KMS-11 (cell line): Measurements from ENCODE around the gene HOXC5.

Source experiments
- H2AFZ ChIP-seq: fragments of 200-600 bp; sonication (generic); 2 replicates; pipeline ENCODE4 v1.6.1; 2016; ENCODE audit warnings: antibody characterized with exemption, mixed run types, low read depth
- H3K27ac ChIP-seq: fragments of 200-600 bp; sonication (generic); 2 replicates; pipeline ENCODE4 v1.6.1; 2016; ENCODE audit warnings: mild to moderate bottlenecking, mixed run types
- H3K27me3 ChIP-seq: fragments of 200-600 bp; sonication (generic); 2 replicates; pipeline ENCODE4 v1.6.1; 2017; ENCODE audit warnings: mild to moderate bottlenecking, low read depth, mixed run types, moderate library complexity; ENCODE audit not compliant: insufficient read depth
- H3K36me3 ChIP-seq: fragments of 200-600 bp; sonication (generic); 2 replicates; pipeline ENCODE4 v1.6.1; 2017; ENCODE audit warnings: mild to moderate bottlenecking, mixed run types; ENCODE audit not compliant: insufficient read depth
- H3K4me1 ChIP-seq: fragments of 200-600 bp; sonication (generic); 2 replicates; pipeline ENCODE4 v1.6.1; 2016; ENCODE audit warnings: mild to moderate bottlenecking, low read depth, mixed run types; ENCODE audit not compliant: poor library complexity, severe bottlenecking
- H3K4me2 ChIP-seq: fragments of 200-600 bp; sonication (generic); 2 replicates; pipeline ENCODE4 v1.7.0; 2016; ENCODE audit warnings: mild to moderate bottlenecking, mixed run types
- H3K4me3 ChIP-seq: fragments of 200-600 bp; sonication (generic); IDR thresholded peaks from 2 replicates; pipeline ENCODE4 v1.6.1; 2017; ENCODE audit warnings: low read depth, low read length, mixed read lengths; ENCODE audit not compliant: insufficient read depth
- H3K79me2 ChIP-seq: fragments of 200-600 bp; sonication (generic); 2 replicates; pipeline ENCODE4 v1.6.1; 2016; ENCODE audit warnings: low read depth, mixed run types; ENCODE audit not compliant: insufficient read depth
- H3K9ac ChIP-seq: fragments of 200-600 bp; sonication (generic); 2 replicates; pipeline ENCODE4 v1.6.1; 2016; ENCODE audit warnings: mild to moderate bottlenecking, mixed run types
- H4K20me1 ChIP-seq: fragments of 200-600 bp; sonication (generic); 2 replicates; pipeline ENCODE4 v1.6.1; 2016; ENCODE audit warnings: mild to moderate bottlenecking, mixed run types; ENCODE audit not compliant: insufficient read depth
- CTCF ChIP-seq: fragments of 200-600 bp; sonication (generic); conservative IDR thresholded peaks from 2 replicates; pipeline ENCODE4 v1.6.1; 2017; ENCODE audit warnings: low read depth, mild to moderate bottlenecking, antibody characterized with exemption, low read length, moderate library complexity, mixed read lengths

Gene HOXC5

GRCh38 chr12:54025499-54026405, 7.1 kb upstream of the HOXC5 start:
- Histone ChIP-seq H4K20me1 (no peaks in the 10 kb centered on the region), H3K79me2 (no peaks in the 10 kb centered on the region), H3K4me2 (no peak overlapping the region), H3K36me3 (no peaks in the 10 kb centered on the region), H2AFZ (no peak overlapping the region), H3K27me3 (peaks cover 99% of the 10 kb centered on the region), H3K9ac (no peak overlapping the region), H3K27ac (no peak overlapping the region), H3K4me1 (no peaks in the 10 kb centered on the region), H3K4me3 (no peak overlapping the region)
- no peak for TF ChIP-seq CTCF

DNA sequence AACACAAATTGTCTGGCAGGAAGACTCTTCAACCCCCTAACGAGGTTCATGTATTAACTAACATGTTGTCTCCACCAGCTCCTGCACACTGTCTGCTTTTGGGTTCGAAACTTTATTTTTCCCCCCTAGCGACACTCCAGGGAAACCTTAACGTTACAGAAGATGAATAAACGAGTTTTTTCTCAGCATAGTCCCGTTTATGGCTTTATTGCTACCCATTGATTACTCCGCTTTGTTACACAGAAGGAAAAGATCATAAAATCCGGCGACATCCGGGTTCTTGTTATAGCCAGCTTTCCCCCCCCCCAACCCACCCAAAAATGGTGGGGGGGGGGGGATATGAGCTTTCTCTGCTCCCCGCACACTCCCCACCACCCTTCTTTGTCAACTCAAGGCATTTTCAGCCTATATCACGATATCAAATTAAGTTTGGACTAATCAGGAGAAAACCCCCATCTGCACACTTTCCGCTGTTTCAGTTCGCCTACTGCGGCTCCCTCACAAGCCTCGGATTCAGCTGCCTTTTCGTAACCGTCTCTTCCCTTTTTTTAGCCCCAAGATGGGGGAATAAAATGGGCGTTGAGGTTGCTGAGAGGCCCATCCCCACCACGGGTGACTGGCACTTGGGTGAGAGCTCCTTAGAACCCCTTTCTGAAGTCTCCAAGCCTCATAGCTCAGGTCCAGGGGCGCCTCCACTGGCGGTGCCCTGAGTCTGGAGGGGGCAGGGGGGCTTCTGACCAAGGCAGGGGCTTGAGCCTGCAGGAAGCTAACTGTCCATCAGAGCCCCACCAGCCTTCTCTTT, 6.0 kb upstream of the HOXC5 start:
- Histone ChIP-seq H4K20me1 (no peaks in the 10 kb centered on the region), H3K4me2 (no peak overlapping the region), H3K27ac (no peak overlapping the region), H2AFZ (no peak overlapping the region), H3K4me3 (no peak overlapping the region), H3K36me3 (no peaks in the 10 kb centered on the region), H3K79me2 (no peaks in the 10 kb centered on the region), H3K4me1 (no peaks in the 10 kb centered on the region), H3K27me3 (peaks cover 99% of the 10 kb centered on the region), H3K9ac (no peak overlapping the region)
- no peak for TF ChIP-seq CTCF

- H3K27ac ChIP-seq: no peak overlapping the region
- H3K9ac ChIP-seq: no peak overlapping the region
- no peaks in the 10 kb centered on the region for H3K36me3 ChIP-seq
- no peaks in the 10 kb centered on the region for H3K79me2 ChIP-seq
- no peaks in the 10 kb centered on the region for H3K4me1 ChIP-seq
- no peak overlapping the region for H2AFZ ChIP-seq
- no peak overlapping the region for H3K4me3 ChIP-seq
- peaks cover 99% of the 10 kb centered on the region for H3K27me3 ChIP-seq
- H3K4me2 ChIP-seq: no peak overlapping the region
- H4K20me1 ChIP-seq: no peaks in the 10 kb centered on the region
- TF ChIP-seq CTCF: no peak
Measured at GRCh38 chr12:54027442-54027786, 5.4 kb upstream of the HOXC5 start.

GRCh38 chr12:54028314-54029201, 4.3 kb upstream of the HOXC5 start, which contains the start of gene HOXC6:
HOXC6 (plus strand) TSS chr12:54028440; CDS start chr12:54028522, 82 bp downstream.
- Histone ChIP-seq H3K27me3 (peaks cover 99% of the 10 kb centered on the region), H3K4me3 (no peak within 1 kb of the TSS), H3K4me1 (no peaks in the 10 kb centered on the region), H3K9ac (no peak within 1 kb of the TSS), H3K79me2 (no peaks in the 10 kb centered on the region), H3K4me2 (no peak within 1 kb of the TSS), H3K27ac (no peak within 1 kb of the TSS), H2AFZ (no peak within 1 kb of the TSS), H4K20me1 (no peaks in the 10 kb centered on the region), H3K36me3 (no peaks in the 10 kb centered on the region)
- TF ChIP-seq CTCF: no peak
